GM23338 (cell line): ENCODE results near the gene JARID2. TPM values are rescaled to one million over a fixed set of nuclear protein-coding genes. Genes with fewer than 3 reads are reported as not detected.

Experiments
- ATAC-seq: fragments of 200-7000 bp; cut with Tn5 transposase; 3 replicates; pipeline ENCODE4 v1.9.1; 2020
- DNase-seq: peaks from one replicate; pipeline ENCODE4 v3.0.0-alpha.2; 2015; ENCODE audit warnings: low spot score
- H2AFZ ChIP-seq: fragments of 200-600 bp; sonication (generic); 2 replicates; pipeline ENCODE4 v1.8.0; 2016; ENCODE audit warnings: antibody characterized with exemption, mild to moderate bottlenecking, moderate library complexity
- H3F3A ChIP-seq: fragments of 200-600 bp; sonication (generic); replicated peaks from 2 replicates; pipeline ENCODE4 v1.8.0; 2017; ENCODE audit warnings: antibody characterized with exemption, mixed run types, low read depth
- H3K27ac ChIP-seq: fragments of 200-600 bp; sonication (generic); 2 replicates; pipeline ENCODE4 v1.6.1; 2016; ENCODE audit warnings: low read depth
- H3K27me3 ChIP-seq: fragments of 200-600 bp; sonication (generic); 2 replicates; pipeline ENCODE4 v1.8.0; 2016; ENCODE audit warnings: mild to moderate bottlenecking, mixed run types, moderate library complexity; ENCODE audit not compliant: insufficient read depth
- H3K36me3 ChIP-seq: fragments of 200-600 bp; sonication (generic); 2 replicates; pipeline ENCODE4 v1.8.0; 2016; ENCODE audit warnings: mild to moderate bottlenecking; ENCODE audit not compliant: insufficient read depth
- H3K4me1 ChIP-seq: fragments of 200-600 bp; sonication (generic); 2 replicates; pipeline ENCODE4 v1.8.0; 2016; ENCODE audit warnings: mild to moderate bottlenecking, moderate library complexity; ENCODE audit not compliant: insufficient read depth
- H3K4me2 ChIP-seq: fragments of 200-600 bp; sonication (generic); 2 replicates; pipeline ENCODE4 v1.7.1; 2017; ENCODE audit warnings: mixed run types
- H3K4me3 ChIP-seq: fragments of 200-600 bp; sonication (generic); 2 replicates; pipeline ENCODE4 v1.6.1; 2016; ENCODE audit warnings: mixed run types
- H3K79me2 ChIP-seq: fragments of 200-600 bp; sonication (generic); replicated peaks from 2 replicates; pipeline ENCODE4 v1.8.0; 2017; ENCODE audit warnings: mild to moderate bottlenecking; ENCODE audit not compliant: insufficient read depth
- H3K9me2 ChIP-seq: fragments of 200-600 bp; sonication (generic); 2 replicates; pipeline ENCODE4 v1.8.0; 2017; ENCODE audit not compliant: insufficient read depth
- H4K20me1 ChIP-seq: fragments of 200-600 bp; sonication (generic); replicated peaks from 2 replicates; pipeline ENCODE4 v1.8.0; 2017; ENCODE audit warnings: mild to moderate bottlenecking; ENCODE audit not compliant: insufficient read depth
- H3K27ac Mint-ChIP-seq: 2 replicates; pipeline ENCODE4 v1.8.0; 2020; ENCODE audit warnings: inconsistent platforms, mild to moderate bottlenecking, moderate library complexity, mixed read lengths
- H3K27me3 Mint-ChIP-seq: 3 replicates; pipeline ENCODE4 v1.8.0; 2022; ENCODE audit warnings: low read depth, mild to moderate bottlenecking, moderate library complexity, mixed read lengths, inconsistent platforms; ENCODE audit not compliant: insufficient read depth, poor library complexity
- H3K36me3 Mint-ChIP-seq: 3 replicates; pipeline ENCODE4 v1.8.0; 2021; ENCODE audit warnings: low read depth, mild to moderate bottlenecking, inconsistent platforms, moderate library complexity, mixed read lengths
- H3K4me1 Mint-ChIP-seq: 3 replicates; pipeline ENCODE4 v1.8.0; 2020; ENCODE audit warnings: mild to moderate bottlenecking, inconsistent platforms, mixed read lengths
- H3K4me3 Mint-ChIP-seq: 3 replicates; pipeline ENCODE4 v1.8.0; 2021; ENCODE audit warnings: moderate library complexity, mild to moderate bottlenecking, inconsistent platforms, mixed read lengths
- H3K9me3 Mint-ChIP-seq: 3 replicates; pipeline ENCODE4 v1.8.0; 2020; ENCODE audit warnings: moderate library complexity, mild to moderate bottlenecking, inconsistent platforms, mixed read lengths
- CREB1 ChIP-seq: fragments of 250-450 bp; sonication (Bioruptor Pico); IDR thresholded peaks from 2 replicates; pipeline ENCODE4 v1.5.0; 2020; ENCODE audit warnings: low read depth, mild to moderate bottlenecking, moderate library complexity
- CTCF ChIP-seq, 2 experiments: fragments of 200-600 bp in 1 of 2; sonication (generic) in 1 of 2; conservative IDR thresholded peaks; 2 replicates each; pipeline versions ENCODE4 v1.5.1 to v1.6.1; 2016 to 2017; ENCODE audit warnings: antibody characterized with exemption in 2 of 2, low read depth in 2 of 2, mild to moderate bottlenecking in 2 of 2, moderate library complexity in 1 of 2
- ETS1 ChIP-seq: IDR thresholded peaks from 2 replicates; pipeline ENCODE4 v1.6.1; 2016; ENCODE audit warnings: antibody characterized with exemption
- EZH2 ChIP-seq: fragments of 200-600 bp; sonication (generic); IDR thresholded peaks from one replicate; pipeline ENCODE4 v1.8.0; 2017; ENCODE audit warnings: antibody characterized with exemption, mild to moderate bottlenecking, low read depth; ENCODE audit not compliant: unreplicated experiment
- EZH2phosphoT487 ChIP-seq: fragments of 200-600 bp; sonication (generic); IDR thresholded peaks from one replicate; pipeline ENCODE4 v1.8.1; 2018; ENCODE audit warnings: antibody characterized with exemption; ENCODE audit not compliant: unreplicated experiment
- REST ChIP-seq: IDR thresholded peaks from one replicate; pipeline ENCODE4 v1.6.1; 2018; ENCODE audit warnings: antibody characterized with exemption; ENCODE audit not compliant: unreplicated experiment
- ZNF462 ChIP-seq: fragments of 250-450 bp; sonication (Bioruptor Pico); IDR thresholded peaks from 2 replicates; pipeline ENCODE4 v1.5.0; 2020; ENCODE audit warnings: mild to moderate bottlenecking, moderate library complexity
- polyA plus RNA-seq: library from polyadenylated mRNA; unstranded; fragments of >200 nt; fragmentation: Nextera tagmentation; extraction: Ambion mirVana; gene quantifications from 2 replicates; pipeline ENCODE4 v1.2.1, GENCODE V29; 2016
- total RNA-seq: library from RNA; depleted of rRNA; stranded (reverse); fragments of >200 nt; shearing (Covaris generic); gene quantifications from 2 replicates; pipeline ENCODE4 v1.2.3, GENCODE V29; 2014

JARID2 gene
- total and polyA plus RNA-seq, 2 experiments from 2014 or later = 92.8 to 196 TPM

- no peak overlapping the region; the same call in 1 of the 2 replicates for H3K27ac ChIP-seq
- no peaks in the 10 kb centered on the region for H3K27me3 ChIP-seq
- TF ChIP-seq CREB1 (CRISPR knock-in tag) (no peak), CTCF (conservative IDR thresholded peaks at IDR 0.05; ENCODE audit: low read depth in 2 of 2) (no peak), EZH2 (no peak), REST (no peak), EZH2phosphoT487 (no peak), ZNF462 (CRISPR knock-in tag) (no peak), ETS1 (no peak)
- DNase-seq (no peak), ATAC-seq (peak; percentile 8; the same call in 1 of the 3 replicates)
- H3K79me2 ChIP-seq = peaks cover 100% of the 10 kb centered on the region
- H3K9me2 ChIP-seq = no peaks in the 10 kb centered on the region
- peaks cover 4% of the 10 kb centered on the region; the same call in 2 of the 3 replicates for H3K36me3 Mint-ChIP-seq
- no peaks in the 10 kb centered on the region for H3K36me3 ChIP-seq
- no peak overlapping the region for H3K4me3 ChIP-seq
- H2AFZ ChIP-seq = no peak overlapping the region
- H3K4me2 ChIP-seq = peak overlapping the region; percentile 60
- H3K27ac Mint-ChIP-seq = no peak overlapping the region
- H3K9me3 Mint-ChIP-seq = no peaks in the 10 kb centered on the region
- peaks cover 99% of the 10 kb centered on the region for H3K4me1 ChIP-seq
- H3F3A ChIP-seq = peaks cover 30% of the 10 kb centered on the region
- peaks cover 99% of the 10 kb centered on the region for H4K20me1 ChIP-seq
- peaks cover 85% of the 10 kb centered on the region for H3K4me1 Mint-ChIP-seq
- H3K4me3 Mint-ChIP-seq = no peak overlapping the region
- peaks cover 24% of the 10 kb centered on the region for H3K27me3 Mint-ChIP-seq
Observed at GRCh38 chr6:15309611-15310283, 63.9 kb downstream of the JARID2 start.
